Cardiac muscle cell (in vitro differentiated cells and primary cell): ENCODE measurements around the gene MCRS1. TPM values are rescaled to one million over a fixed set of nuclear protein-coding genes. Genes with fewer than 3 reads are reported as not detected.
"Not testable (repeated sequence)": the region's sequence is repeated elsewhere in the genome, so short reads cannot be mapped to it uniquely, and the experiment has no call there.

Source experiments
- DNase-seq, 2 donors: peaks; one replicate each; pipeline versions ENCODE4 v3.0.0 to v3.0.0-alpha.2; 2010 to 2017; ENCODE audit warnings: low read depth in 1 of 2, low spot score in 1 of 2
- H3K27ac ChIP-seq: fragments of 200-600 bp; sonication (generic); 2 replicates; pipeline ENCODE4 v1.5.1; 2016
- H3K27me3 ChIP-seq: fragments of 200-600 bp; sonication (generic); 2 replicates; pipeline ENCODE4 v1.6.0; 2016; ENCODE audit warnings: control low read depth
- H3K36me3 ChIP-seq: fragments of 200-600 bp; sonication (generic); 2 replicates; pipeline ENCODE4 v1.5.1; 2016; ENCODE audit warnings: control low read depth
- H3K4me1 ChIP-seq: fragments of 200-600 bp; sonication (generic); 2 replicates; pipeline ENCODE4 v1.8.1; 2017; ENCODE audit warnings: low read depth, mild to moderate bottlenecking, mixed run types
- H3K4me3 ChIP-seq: fragments of 200-600 bp; sonication (generic); 2 replicates; pipeline ENCODE4 v1.5.1; 2016; ENCODE audit warnings: mild to moderate bottlenecking
- H3K9me3 ChIP-seq: fragments of 200-600 bp; sonication (generic); 2 replicates; pipeline ENCODE4 v1.5.1; 2017; ENCODE audit warnings: low read depth, mild to moderate bottlenecking, control low read depth
- polyA plus RNA-seq: library from polyadenylated mRNA; unstranded; fragments of >200 nt; fragmentation: Nextera tagmentation; extraction: Ambion mirVana; gene quantifications from 2 replicates; pipeline ENCODE4 v1.2.1, GENCODE V29; 2016
- total RNA-seq: library from RNA; depleted of rRNA; stranded (reverse); fragments of >200 nt; gene quantifications from 2 replicates; pipeline ENCODE4 v1.2.3, GENCODE V29; 2016
- TF ChIP-seq, protein P1 (sequence below): IDR thresholded peaks from 2 replicates; pipeline ENCODE4 v1.5.1; 2012; ENCODE audit warnings: low read depth, mild to moderate bottlenecking, low read length

The MCRS1 gene
- total and polyA plus RNA-seq, 2 experiments from 2014 or later, result 75.6 to 104 TPM

DNA sequence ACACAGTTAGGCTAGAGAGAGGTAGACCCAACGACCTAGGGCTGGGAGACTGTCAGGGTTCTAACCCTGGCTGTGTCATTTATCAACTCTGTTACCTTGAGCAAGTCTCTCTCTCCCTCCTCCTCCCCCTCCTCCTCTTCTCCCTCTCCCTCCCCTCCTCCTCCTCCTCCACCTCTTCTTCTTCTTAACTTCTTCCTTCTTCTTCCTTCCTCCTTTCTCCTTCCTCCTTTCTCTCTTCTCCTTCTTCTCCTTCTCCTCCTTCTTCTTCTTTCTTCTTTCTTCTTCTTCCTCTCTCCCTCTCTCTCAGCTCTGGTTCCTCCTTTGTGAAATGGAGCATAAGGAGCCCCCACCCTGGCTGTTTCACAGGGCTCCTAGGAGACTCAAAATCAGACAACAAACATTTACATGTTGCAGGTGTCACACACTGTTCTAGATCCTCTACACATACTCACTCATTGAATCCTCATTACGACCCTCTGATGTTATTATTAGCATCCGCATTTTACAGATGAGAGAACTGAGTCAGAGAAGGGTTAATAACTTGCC lies 31.3 kb downstream of the MCRS1 start:
- peaks cover 73% of the 10 kb centered on the region for H3K27me3 ChIP-seq
- no peak for DNase-seq
- H3K27ac ChIP-seq, result no peak overlapping the region
- no peaks in the 10 kb centered on the region for H3K36me3 ChIP-seq
- TF ChIP-seq, protein P1, sequence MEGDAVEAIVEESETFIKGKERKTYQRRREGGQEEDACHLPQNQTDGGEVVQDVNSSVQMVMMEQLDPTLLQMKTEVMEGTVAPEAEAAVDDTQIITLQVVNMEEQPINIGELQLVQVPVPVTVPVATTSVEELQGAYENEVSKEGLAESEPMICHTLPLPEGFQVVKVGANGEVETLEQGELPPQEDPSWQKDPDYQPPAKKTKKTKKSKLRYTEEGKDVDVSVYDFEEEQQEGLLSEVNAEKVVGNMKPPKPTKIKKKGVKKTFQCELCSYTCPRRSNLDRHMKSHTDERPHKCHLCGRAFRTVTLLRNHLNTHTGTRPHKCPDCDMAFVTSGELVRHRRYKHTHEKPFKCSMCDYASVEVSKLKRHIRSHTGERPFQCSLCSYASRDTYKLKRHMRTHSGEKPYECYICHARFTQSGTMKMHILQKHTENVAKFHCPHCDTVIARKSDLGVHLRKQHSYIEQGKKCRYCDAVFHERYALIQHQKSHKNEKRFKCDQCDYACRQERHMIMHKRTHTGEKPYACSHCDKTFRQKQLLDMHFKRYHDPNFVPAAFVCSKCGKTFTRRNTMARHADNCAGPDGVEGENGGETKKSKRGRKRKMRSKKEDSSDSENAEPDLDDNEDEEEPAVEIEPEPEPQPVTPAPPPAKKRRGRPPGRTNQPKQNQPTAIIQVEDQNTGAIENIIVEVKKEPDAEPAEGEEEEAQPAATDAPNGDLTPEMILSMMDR, result no peak
- no peak overlapping the region for H3K4me3 ChIP-seq
- no peaks in the 10 kb centered on the region for H3K9me3 ChIP-seq
- H3K4me1 ChIP-seq, result peaks cover 4% of the 10 kb centered on the region

DNA sequence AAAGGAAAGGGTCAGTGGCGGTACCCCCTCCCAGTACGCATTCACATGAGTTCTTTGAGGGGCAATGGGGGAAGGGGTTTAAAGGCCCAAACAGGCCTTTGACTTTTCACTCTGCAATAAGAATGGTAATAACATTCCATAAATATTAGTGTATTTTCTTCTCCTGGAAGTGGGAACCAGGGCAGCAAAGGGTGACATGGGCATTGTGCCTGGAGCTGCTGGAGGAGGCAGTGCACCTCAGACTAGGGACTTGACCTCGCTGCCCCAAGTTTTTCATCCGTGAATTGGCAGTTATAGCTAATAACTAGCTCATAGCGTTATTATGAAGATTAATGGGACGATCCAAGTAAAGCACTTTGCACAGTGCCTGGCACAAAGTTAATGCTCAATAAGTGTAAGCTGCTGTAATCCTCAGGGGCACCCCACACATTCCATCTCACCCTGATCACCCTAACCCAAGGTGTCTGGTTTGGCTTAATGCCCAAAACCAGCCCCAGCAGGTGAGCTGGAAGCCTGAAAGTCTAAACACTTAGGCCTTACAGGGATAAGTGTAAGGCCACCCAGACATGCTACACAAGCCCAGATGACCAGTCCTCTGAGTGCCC lies 31.9 kb downstream of the MCRS1 start:
- H3K4me1 ChIP-seq, result peaks cover 4% of the 10 kb centered on the region
- no peaks in the 10 kb centered on the region for H3K36me3 ChIP-seq
- H3K27me3 ChIP-seq, result peaks cover 68% of the 10 kb centered on the region
- DNase-seq, result no peak
- TF ChIP-seq, protein P1, result no peak
- H3K9me3 ChIP-seq, result no peaks in the 10 kb centered on the region
- H3K27ac ChIP-seq, result no peak overlapping the region
- H3K4me3 ChIP-seq, result no peak overlapping the region

DNA sequence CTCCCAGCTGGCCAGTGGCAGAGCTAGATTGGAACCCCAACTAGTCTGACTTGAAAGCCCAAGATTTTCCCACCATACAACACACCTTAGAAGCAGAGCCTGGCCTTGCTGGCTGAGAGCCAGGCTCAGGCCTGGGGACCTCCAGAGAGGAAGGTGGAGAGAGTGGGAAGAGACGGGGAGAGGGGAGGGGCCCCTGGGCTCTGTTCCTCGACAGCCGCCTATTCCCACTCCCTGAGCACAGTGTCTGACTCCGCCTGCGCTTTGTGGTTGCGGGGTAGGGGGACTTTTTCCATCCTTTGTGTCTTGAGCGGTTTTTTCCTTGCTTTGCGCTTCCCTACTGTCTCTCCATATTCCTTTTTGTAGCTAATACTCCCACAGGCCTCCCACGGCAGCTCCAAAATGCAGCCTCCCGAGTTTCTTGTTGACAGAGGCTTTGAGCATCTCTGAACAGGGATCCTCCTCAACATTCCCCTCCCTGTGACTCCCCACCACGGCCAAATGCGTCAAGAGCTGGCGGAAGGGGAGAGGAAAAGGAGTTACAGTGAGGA lies 33.1 kb downstream of the MCRS1 start:
- Histone ChIP-seq H3K9me3 (no peaks in the 10 kb centered on the region), H3K4me3 (no peak overlapping the region), H3K27ac (no peak overlapping the region), H3K27me3 (peaks cover 55% of the 10 kb centered on the region), H3K4me1 (peaks cover 4% of the 10 kb centered on the region), H3K36me3 (no peaks in the 10 kb centered on the region)
- TF ChIP-seq, protein P1, result no peak
- no peak for DNase-seq

DNA sequence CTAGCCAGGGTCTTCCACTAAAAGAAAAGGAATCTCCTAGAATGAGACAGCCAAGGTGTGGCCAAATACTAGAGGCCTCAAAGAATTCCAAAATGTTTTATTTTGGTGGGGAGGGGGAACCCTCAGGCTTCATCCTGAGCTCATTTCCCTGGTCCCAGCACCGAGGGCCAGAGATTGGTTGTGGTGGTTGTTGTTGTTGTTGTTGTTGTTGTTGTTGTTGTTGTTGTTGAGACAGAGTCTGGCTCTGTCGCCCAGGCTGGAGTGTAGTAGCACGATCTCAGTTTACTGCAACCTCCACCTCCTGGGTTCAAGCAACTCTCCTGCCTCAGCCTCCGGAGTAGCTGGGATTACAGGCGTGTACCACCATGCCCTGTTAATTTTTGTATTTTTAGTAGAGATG lies 33.8 kb downstream of the MCRS1 start:
- H3K27me3 ChIP-seq, result peaks cover 49% of the 10 kb centered on the region
- not testable (repeated sequence) for H3K4me3 ChIP-seq, H3K9me3 ChIP-seq, DNase-seq, H3K4me1 ChIP-seq, H3K27ac ChIP-seq, H3K36me3 ChIP-seq

DNA sequence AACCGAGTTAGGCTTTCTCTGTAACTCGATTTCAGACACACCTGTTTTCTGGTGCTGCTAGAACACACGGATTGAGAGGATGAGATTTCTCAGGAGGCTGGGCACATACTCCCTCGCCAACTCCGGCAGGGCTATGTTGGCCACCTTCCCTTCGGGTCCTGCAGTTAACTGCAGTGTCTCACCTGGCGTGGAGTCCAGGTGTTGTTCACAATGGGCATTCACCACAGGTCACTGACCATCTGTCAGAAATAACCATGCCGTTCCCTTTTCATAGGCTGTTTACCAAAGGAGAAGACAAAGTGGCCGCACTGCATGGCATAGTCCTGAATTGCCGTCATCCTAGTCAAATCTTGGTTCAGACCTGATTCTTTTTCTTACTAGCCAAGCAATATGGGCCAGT lies 34.6 kb downstream of the MCRS1 start:
- DNase-seq, result no peak
- H3K27me3 ChIP-seq, result peaks cover 41% of the 10 kb centered on the region
- no peak overlapping the region for H3K27ac ChIP-seq
- no peaks in the 10 kb centered on the region for H3K36me3 ChIP-seq
- H3K9me3 ChIP-seq, result no peaks in the 10 kb centered on the region
- H3K4me3 ChIP-seq, result no peak overlapping the region
- peaks cover 3% of the 10 kb centered on the region for H3K4me1 ChIP-seq
- TF ChIP-seq, protein P1, result no peak

DNA sequence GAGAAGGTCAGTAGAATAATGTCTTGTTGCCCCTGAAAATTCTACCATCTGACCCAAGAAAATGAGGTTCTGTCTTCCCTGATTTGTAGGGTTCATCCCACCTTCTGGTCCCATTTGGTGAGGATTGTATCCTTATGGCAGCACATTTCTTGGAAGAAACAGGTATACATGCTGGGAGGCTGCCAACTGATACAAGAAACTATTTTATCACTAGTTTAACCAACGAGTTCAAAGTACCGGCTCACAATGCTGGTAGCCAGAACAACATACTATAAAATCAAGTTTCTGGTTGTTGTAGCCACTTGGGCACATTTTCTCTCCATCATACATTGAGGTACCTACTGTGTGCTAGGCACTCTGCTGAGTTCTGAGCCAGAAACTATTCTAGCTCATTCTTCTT lies 36.2 kb downstream of the MCRS1 start:
- TF ChIP-seq, protein P1, result no peak
- H3K36me3 ChIP-seq, result peaks cover 6% of the 10 kb centered on the region

More for the DNA sequence above, 36.2 kb downstream of the MCRS1 start:
- Histone ChIP-seq H3K27ac (no peak overlapping the region), H3K9me3 (no peaks in the 10 kb centered on the region), H3K4me1 (no peaks in the 10 kb centered on the region), H3K27me3 (peaks cover 25% of the 10 kb centered on the region), H3K4me3 (no peak overlapping the region)
- no peak for DNase-seq
